PC-9 (cell line): ENCODE data around the gene HEMK1. TPM values are rescaled to one million over a fixed set of nuclear protein-coding genes. Genes with fewer than 3 reads are reported as not detected.

Experiments
- BruUV-seq: library from RNA; stranded (reverse); fragments of 400-500 nt; replicated peaks from 2 replicates; lab custom pipeline; 2021; lab: Mats Ljungman, UMichigan
- CTCF ChIA-PET: fragments of 300-600 bp; sonication (Branson Sonifier 250); formaldehyde crosslinking; loops from one replicate; lab custom pipeline; 2022; ENCODE audit warnings: antibody characterized with exemption; lab: Charles Lee
- POLR2A ChIA-PET: fragments of 300-600 bp; sonication (Branson Sonifier 250); formaldehyde crosslinking; loops from one replicate; lab custom pipeline; 2022; ENCODE audit warnings: antibody characterized with exemption; ENCODE audit not compliant: unreplicated experiment; lab: Charles Lee
- DNase-seq, 2 experiments: peaks; one replicate each; pipeline versions ENCODE4 v3.0.0 to v3.0.0-alpha.2; 2015 to 2022; ENCODE audit warnings: mixed read lengths in 1 of 2
- H2AFZ ChIP-seq: fragments of 200-600 bp; sonication (generic); 2 replicates; pipeline ENCODE4 v1.8.1; 2017; ENCODE audit warnings: antibody characterized with exemption
- H3F3A ChIP-seq: fragments of 200-600 bp; sonication (generic); 2 replicates; pipeline ENCODE4 v1.8.1; 2017; ENCODE audit warnings: antibody characterized with exemption, mild to moderate bottlenecking, low read depth; ENCODE audit not compliant: insufficient read depth
- H3K27ac ChIP-seq: fragments of 200-600 bp; sonication (generic); 2 replicates; pipeline ENCODE4 v1.6.1; 2016; ENCODE audit warnings: mixed run types
- H3K27me3 ChIP-seq: fragments of 200-600 bp; sonication (generic); 2 replicates; pipeline ENCODE4 v1.6.1; 2016; ENCODE audit warnings: low read depth, mixed run types; ENCODE audit not compliant: insufficient read depth
- H3K36me3 ChIP-seq: fragments of 200-600 bp; sonication (generic); 2 replicates; pipeline ENCODE4 v1.6.1; 2016; ENCODE audit warnings: low read depth, mixed run types
- H3K4me1 ChIP-seq: fragments of 200-600 bp; sonication (generic); replicated peaks from 2 replicates; pipeline ENCODE4 v1.6.1; 2016; ENCODE audit warnings: mixed run types; ENCODE audit not compliant: insufficient read depth
- H3K4me2 ChIP-seq: fragments of 200-600 bp; sonication (generic); 2 replicates; pipeline ENCODE4 v1.6.1; 2017; ENCODE audit warnings: mixed run types
- H3K4me3 ChIP-seq: fragments of 200-600 bp; sonication (generic); 2 replicates; pipeline ENCODE4 v1.6.1; 2016; ENCODE audit warnings: mixed run types
- H3K79me2 ChIP-seq: fragments of 200-600 bp; sonication (generic); 2 replicates; pipeline ENCODE4 v1.6.1; 2017; ENCODE audit warnings: low read depth, mixed run types
- H3K9me2 ChIP-seq: fragments of 200-600 bp; sonication (generic); 2 replicates; pipeline ENCODE4 v1.8.1; 2017; ENCODE audit warnings: mild to moderate bottlenecking; ENCODE audit not compliant: insufficient read depth
- H3K9me3 ChIP-seq: fragments of 200-600 bp; sonication (generic); 2 replicates; pipeline ENCODE4 v1.8.1; 2016; ENCODE audit warnings: low read depth; ENCODE audit not compliant: insufficient read depth
- H4K20me1 ChIP-seq: fragments of 200-600 bp; sonication (generic); 2 replicates; pipeline ENCODE4 v1.8.1; 2017; ENCODE audit not compliant: insufficient read depth
- EZH2 ChIP-seq: fragments of 200-600 bp; sonication (generic); IDR thresholded peaks from 2 replicates; pipeline ENCODE4 v1.8.0; 2017; ENCODE audit warnings: antibody characterized with exemption, low read depth
- intact Hi-C: fragments of 100-400 bp; cut with micrococcal nuclease; formaldehyde crosslinking; loops from one replicate; pipeline ENCODE4 v1.10.0; 2022; ENCODE audit not compliant: unreplicated experiment
- total RNA-seq: library from RNA; stranded (reverse); gene quantifications from 2 replicates; pipeline ENCODE4 v1.2.3, GENCODE V29; 2021
- TF ChIP-seq, protein P1 (sequence below): fragments of 200-600 bp; sonication (generic); conservative IDR thresholded peaks from 2 replicates; pipeline ENCODE4 v1.6.1; 2017; ENCODE audit warnings: mixed run types, antibody characterized with exemption, mild to moderate bottlenecking, moderate library complexity

Gene HEMK1
- total RNA-seq, 1 experiment from 2014 or later, result 20.6 TPM

DNA sequence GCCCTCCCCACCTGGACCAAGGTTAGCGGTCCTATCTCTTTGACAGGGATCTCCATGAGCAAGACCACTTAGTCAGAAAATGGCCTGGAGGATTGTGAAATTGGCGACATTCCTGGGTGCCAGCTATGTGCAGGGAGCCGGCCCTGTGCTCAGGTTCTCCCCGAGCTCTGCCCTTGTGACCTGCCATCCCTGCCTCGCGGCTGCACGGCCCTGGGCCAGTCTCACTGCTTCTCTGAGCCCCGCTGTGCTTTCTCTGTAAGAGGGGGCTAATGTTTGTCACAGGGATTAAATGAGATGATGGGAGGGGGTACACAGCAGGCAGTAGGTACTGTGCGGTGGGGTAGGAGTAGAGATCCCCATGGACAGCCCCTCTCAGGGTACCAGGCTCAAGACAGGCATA lies 16.7 kb upstream of the HEMK1 start:
- no peak for DNase-seq
- CTCF ChIA-PET, result interaction anchor here (0.8 kb wide), 1 partner anchor 57 kb away, joined by 3 read pairs; no protein-coding TSS in a partner anchor
- intact Hi-C loops, result loop anchor here (5.0 to 10.0 kb wide), 2 partner anchors 290 to 428 kb away; no protein-coding TSS in a partner anchor
- H3K79me2 ChIP-seq, result no peaks in the 10 kb centered on the region
- POLR2A ChIA-PET, result no interaction called here
- H3K27ac ChIP-seq, result no peak overlapping the region
- no peaks in the 10 kb centered on the region for H3F3A ChIP-seq
- no peak overlapping the region for H2AFZ ChIP-seq
- no TSS peak for BruUV-seq
- no peaks in the 10 kb centered on the region for H4K20me1 ChIP-seq
- no peak overlapping the region for H3K4me2 ChIP-seq
- no peaks in the 10 kb centered on the region; the same call in 1 of the 2 replicates for H3K27me3 ChIP-seq
- no peak overlapping the region for H3K4me3 ChIP-seq
- H3K9me3 ChIP-seq, result no peaks in the 10 kb centered on the region
- no peaks in the 10 kb centered on the region for H3K4me1 ChIP-seq
- no peaks in the 10 kb centered on the region for H3K36me3 ChIP-seq
- no peaks in the 10 kb centered on the region for H3K9me2 ChIP-seq
- TF ChIP-seq, protein P1, sequence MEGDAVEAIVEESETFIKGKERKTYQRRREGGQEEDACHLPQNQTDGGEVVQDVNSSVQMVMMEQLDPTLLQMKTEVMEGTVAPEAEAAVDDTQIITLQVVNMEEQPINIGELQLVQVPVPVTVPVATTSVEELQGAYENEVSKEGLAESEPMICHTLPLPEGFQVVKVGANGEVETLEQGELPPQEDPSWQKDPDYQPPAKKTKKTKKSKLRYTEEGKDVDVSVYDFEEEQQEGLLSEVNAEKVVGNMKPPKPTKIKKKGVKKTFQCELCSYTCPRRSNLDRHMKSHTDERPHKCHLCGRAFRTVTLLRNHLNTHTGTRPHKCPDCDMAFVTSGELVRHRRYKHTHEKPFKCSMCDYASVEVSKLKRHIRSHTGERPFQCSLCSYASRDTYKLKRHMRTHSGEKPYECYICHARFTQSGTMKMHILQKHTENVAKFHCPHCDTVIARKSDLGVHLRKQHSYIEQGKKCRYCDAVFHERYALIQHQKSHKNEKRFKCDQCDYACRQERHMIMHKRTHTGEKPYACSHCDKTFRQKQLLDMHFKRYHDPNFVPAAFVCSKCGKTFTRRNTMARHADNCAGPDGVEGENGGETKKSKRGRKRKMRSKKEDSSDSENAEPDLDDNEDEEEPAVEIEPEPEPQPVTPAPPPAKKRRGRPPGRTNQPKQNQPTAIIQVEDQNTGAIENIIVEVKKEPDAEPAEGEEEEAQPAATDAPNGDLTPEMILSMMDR, result no peak
- TF ChIP-seq EZH2, result no peak

DNA sequence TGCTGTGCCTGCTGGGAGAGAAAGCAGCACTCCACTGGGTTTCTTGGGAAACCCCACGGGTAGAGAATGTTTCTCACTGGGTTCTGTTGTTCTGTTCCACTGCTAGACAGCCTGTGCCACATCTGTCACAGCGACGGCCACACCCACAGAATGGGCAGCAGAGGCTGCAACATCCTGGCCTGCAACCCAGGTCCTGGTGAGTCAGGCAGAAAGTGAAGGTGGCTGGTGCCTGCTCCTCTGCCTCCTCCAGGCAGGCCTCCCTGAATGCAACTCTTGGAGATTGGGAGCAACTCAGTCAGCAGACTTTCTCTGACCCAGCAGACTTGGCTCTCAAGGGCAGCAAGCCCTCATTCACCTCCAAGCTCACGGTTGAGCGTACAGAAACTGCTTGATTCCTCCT lies 14.8 kb upstream of the HEMK1 start:
- no peak for TF ChIP-seq EZH2
- TF ChIP-seq, protein P1, result no peak
- POLR2A ChIA-PET, result interaction anchor here (0.7 kb wide), 1 partner anchor 195 kb away, joined by 3 read pairs; the partner anchor contains the start of gene TMEM115
- no peak for DNase-seq

DNA sequence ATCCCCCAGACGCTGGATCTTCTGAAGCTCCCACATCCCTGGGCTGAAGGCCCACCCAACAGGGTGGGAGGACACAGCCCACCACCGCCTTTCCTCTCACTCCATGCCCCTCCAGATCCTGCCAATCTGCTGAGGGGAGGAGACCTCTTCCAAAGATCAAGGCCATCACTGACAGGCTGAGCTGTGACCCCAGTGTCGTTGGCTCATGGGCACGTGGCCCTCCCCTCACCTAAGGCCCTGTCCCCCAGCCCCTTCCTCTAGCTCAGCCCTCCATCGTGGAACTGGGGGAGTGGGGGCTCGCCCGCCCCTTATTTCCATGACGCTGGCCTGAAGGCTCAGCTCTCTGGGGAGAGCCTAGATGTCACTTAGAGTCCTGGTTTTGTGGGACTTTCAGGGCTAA lies 12.2 kb upstream of the HEMK1 start:
- H3K4me3 ChIP-seq, result no peak overlapping the region
- no peaks in the 10 kb centered on the region for H3K9me3 ChIP-seq
- no peaks in the 10 kb centered on the region for H4K20me1 ChIP-seq
- DNase-seq, result peak in 1 of 2 experiments; percentile 3
- H3K4me2 ChIP-seq, result no peak overlapping the region
- ChIA-PET CTCF (interaction anchor here (1.0 kb wide), 1 partner anchor 10 kb away, joined by 3 read pairs; no protein-coding TSS in a partner anchor), POLR2A (no interaction called here)
- BruUV-seq, result no TSS peak
- no peak overlapping the region for H2AFZ ChIP-seq
- intact Hi-C loops, result loop anchor here (10.0 kb wide), 1 partner anchor 432 kb away; no protein-coding TSS in a partner anchor
- no peaks in the 10 kb centered on the region for H3K9me2 ChIP-seq
- H3K36me3 ChIP-seq, result no peaks in the 10 kb centered on the region
- TF ChIP-seq EZH2, result no peak
- TF ChIP-seq, protein P1, result no peak
- H3K27me3 ChIP-seq, result no peaks in the 10 kb centered on the region; the same call in 1 of the 2 replicates
- no peaks in the 10 kb centered on the region for H3K79me2 ChIP-seq
- H3K4me1 ChIP-seq, result no peaks in the 10 kb centered on the region
- no peak overlapping the region for H3K27ac ChIP-seq
- no peaks in the 10 kb centered on the region for H3F3A ChIP-seq

More for the DNA sequence above, 14.8 kb upstream of the HEMK1 start:
- Histone ChIP-seq H3F3A (no peaks in the 10 kb centered on the region), H3K4me1 (no peaks in the 10 kb centered on the region), H3K79me2 (no peaks in the 10 kb centered on the region), H4K20me1 (no peaks in the 10 kb centered on the region), H3K4me2 (no peak overlapping the region), H3K27me3 (no peaks in the 10 kb centered on the region; the same call in 1 of the 2 replicates), H3K4me3 (no peak overlapping the region), H2AFZ (no peak overlapping the region), H3K27ac (no peak overlapping the region), H3K9me3 (no peaks in the 10 kb centered on the region), H3K9me2 (no peaks in the 10 kb centered on the region), H3K36me3 (no peaks in the 10 kb centered on the region)
- CTCF ChIA-PET, result interaction anchor here (0.5 kb wide), 1 partner anchor 319 kb away, joined by 3 read pairs; the partner anchor contains the start of gene GNAI2
- BruUV-seq, result no TSS peak
- intact Hi-C loops, result loop anchor here (5.0 to 10.0 kb wide), 2 partner anchors 292 to 430 kb away; no protein-coding TSS in a partner anchor
